GM12878 (cell line): Measurements from ENCODE around the gene ABCB10.

Experiments used
- CBFB ChIP-seq: IDR thresholded peaks from 2 replicates; pipeline ENCODE4 v1.6.1; 2016; ENCODE audit warnings: antibody characterized with exemption, low read depth
- CTCF ChIP-seq, 3 experiments: IDR thresholded peaks in 2 of 3; conservative IDR thresholded peaks in 1 of 3; 2 replicates each; pipeline ENCODE4 v1.5.1; 2011; ENCODE audit warnings: low read depth in 3 of 3, low read length in 3 of 3, mild to moderate bottlenecking in 3 of 3, control low read depth in 2 of 3, moderate library complexity in 2 of 3, inconsistent platforms in 1 of 3, mixed read lengths in 1 of 3; ENCODE audit not compliant: control insufficient read depth in 2 of 3, insufficient read depth in 1 of 3; ENCODE audit errors: extremely low read depth in 1 of 3
- ESRRA ChIP-seq: IDR thresholded peaks from 2 replicates; pipeline ENCODE4 v1.6.1; 2012; ENCODE audit warnings: mild to moderate bottlenecking, low read length, improper control_type of control experiment
- EZH2 ChIP-seq: IDR thresholded peaks from 2 replicates; pipeline ENCODE4 v1.6.1; 2012; ENCODE audit warnings: low read depth, mild to moderate bottlenecking, control low read depth, inconsistent platforms, low read length, borderline replicate concordance; ENCODE audit not compliant: control insufficient read depth
- FOXK2 ChIP-seq: fragments of 450-650 bp; IDR thresholded peaks from 2 replicates; pipeline ENCODE4 v1.6.1; 2017; ENCODE audit warnings: mild to moderate bottlenecking, moderate library complexity
- JUNB ChIP-seq: IDR thresholded peaks from 2 replicates; pipeline ENCODE4 v1.6.1; 2016; ENCODE audit warnings: antibody characterized with exemption, mild to moderate bottlenecking
- MAX ChIP-seq: IDR thresholded peaks from 2 replicates; pipeline ENCODE4 v1.6.1; 2012; ENCODE audit warnings: low read depth, low read length, improper control_type of control experiment
- NRF1 ChIP-seq: conservative IDR thresholded peaks from 2 replicates; pipeline ENCODE4 v1.6.1; 2011; ENCODE audit warnings: mild to moderate bottlenecking, low read depth, low read length, improper control_type of control experiment
- POLR2A ChIP-seq: IDR thresholded peaks from 2 replicates; pipeline ENCODE4 v1.6.1; 2011; ENCODE audit warnings: low read depth, mild to moderate bottlenecking, low read length
- RAD21 ChIP-seq: IDR thresholded peaks from 2 replicates; pipeline ENCODE4 v1.6.1; 2011; ENCODE audit warnings: mild to moderate bottlenecking, low read depth, low read length, moderate library complexity; ENCODE audit not compliant: insufficient read depth
- SKIL ChIP-seq: fragments of 450-650 bp; IDR thresholded peaks from 2 replicates; pipeline ENCODE4 v1.6.1; 2017; ENCODE audit warnings: mild to moderate bottlenecking, low read depth, inconsistent platforms; ENCODE audit not compliant: poor library complexity, severe bottlenecking
- SP1 ChIP-seq: IDR thresholded peaks from one replicate; pipeline ENCODE4 v1.6.1; 2011; ENCODE audit warnings: low read depth, low read length
- TAF1 ChIP-seq: IDR thresholded peaks from 2 replicates; pipeline ENCODE4 v1.6.1; 2011; ENCODE audit warnings: mild to moderate bottlenecking, low read depth, low read length, borderline replicate concordance
- ZBTB4 ChIP-seq: fragments of 450-650 bp; formaldehyde crosslinking; IDR thresholded peaks from 2 replicates; pipeline ENCODE4 v1.4.0; 2022; ENCODE audit warnings: mild to moderate bottlenecking, moderate library complexity

GRCh38 chr1:229531326-229531725 lies 27.2 kb downstream of the ABCB10 start:
- TF ChIP-seq ESRRA (no peak), NRF1 (no peak), EZH2 (no peak), CTCF (IDR thresholded peaks at IDR 0.05 in 2 of 3, conservative IDR thresholded peaks at IDR 0.05 in 1 of 3; ENCODE audit: control insufficient read depth in 2 of 3, extremely low read depth in 1 of 3, insufficient read depth in 1 of 3, low read depth in 3 of 3, low read length in 3 of 3) (no peak), POLR2A (no peak), JUNB (no peak), ZBTB4 (no peak), SKIL (no peak), CBFB (no peak), SP1 (no peak), FOXK2 (no peak), RAD21 (no peak), MAX (no peak), TAF1 (no peak)
